MM.1S (cell line): ENCODE results near the gene RYK.

Experiments
- DNase-seq: peaks from one replicate; pipeline ENCODE4 v3.0.0-alpha.2; 2015
- H2AFZ ChIP-seq: fragments of 300-600 bp; sonication (generic); 2 replicates; pipeline ENCODE4 v1.6.0; 2016; ENCODE audit warnings: antibody characterized with exemption, low read length
- H3F3A ChIP-seq: fragments of 300-600 bp; sonication (generic); 2 replicates; pipeline ENCODE4 v1.6.1; 2016; ENCODE audit warnings: mild to moderate bottlenecking, antibody characterized with exemption, low read length, moderate library complexity, mixed read lengths; ENCODE audit not compliant: insufficient read depth
- H3K27ac ChIP-seq: fragments of 300-600 bp; sonication (generic); 2 replicates; pipeline ENCODE4 v1.5.1; 2016; ENCODE audit warnings: mild to moderate bottlenecking, low read length
- H3K27me3 ChIP-seq: fragments of 300-600 bp; sonication (generic); replicated peaks from 2 replicates; pipeline ENCODE4 v1.6.0; 2016; ENCODE audit warnings: low read length; ENCODE audit not compliant: insufficient read depth
- H3K36me3 ChIP-seq: fragments of 300-600 bp; sonication (generic); replicated peaks from 2 replicates; pipeline ENCODE4 v1.6.1; 2016; ENCODE audit warnings: mild to moderate bottlenecking, low read length, mixed read lengths; ENCODE audit not compliant: insufficient read depth
- H3K4me1 ChIP-seq: fragments of 300-600 bp; sonication (generic); 2 replicates; pipeline ENCODE4 v1.6.1; 2016; ENCODE audit warnings: low read length, mixed read lengths
- H3K4me2 ChIP-seq: fragments of 300-600 bp; sonication (generic); 2 replicates; pipeline ENCODE4 v1.6.0; 2016; ENCODE audit warnings: low read depth, low read length
- H3K4me3 ChIP-seq: fragments of 300-600 bp; sonication (generic); 2 replicates; pipeline ENCODE4 v1.5.1; 2016; ENCODE audit warnings: low read length, mixed read lengths
- H3K79me2 ChIP-seq: fragments of 300-600 bp; sonication (generic); 2 replicates; pipeline ENCODE4 v1.6.1; 2016; ENCODE audit warnings: mixed run types, low read length, mixed read lengths
- H3K9ac ChIP-seq: fragments of 300-600 bp; sonication (generic); 2 replicates; pipeline ENCODE4 v1.6.1; 2016; ENCODE audit warnings: low read length, mixed read lengths
- H3K9me2 ChIP-seq: fragments of 300-600 bp; sonication (generic); replicated peaks from 2 replicates; pipeline ENCODE4 v1.6.1; 2016; ENCODE audit warnings: mild to moderate bottlenecking, low read length, mixed read lengths; ENCODE audit not compliant: insufficient read depth
- H3K9me3 ChIP-seq: fragments of 300-600 bp; sonication (generic); replicated peaks from 2 replicates; pipeline ENCODE4 v1.6.1; 2016; ENCODE audit warnings: mild to moderate bottlenecking, low read length, mixed read lengths; ENCODE audit not compliant: insufficient read depth
- H4K20me1 ChIP-seq: fragments of 300-600 bp; sonication (generic); 2 replicates; pipeline ENCODE4 v1.6.1; 2016; ENCODE audit warnings: mild to moderate bottlenecking, low read length, moderate library complexity, mixed read lengths; ENCODE audit not compliant: insufficient read depth
- EZH2 ChIP-seq: fragments of 300-600 bp; sonication (generic); optimal IDR thresholded peaks from 2 replicates; pipeline ENCODE3; 2017; ENCODE audit warnings: low read depth, mild to moderate bottlenecking, antibody characterized with exemption, low read length, mixed read lengths
- EZH2phosphoT487 ChIP-seq: fragments of 300-600 bp; sonication (generic); IDR thresholded peaks from 2 replicates; pipeline ENCODE4 v1.6.1; 2018; ENCODE audit warnings: antibody characterized with exemption, low read length
- TF ChIP-seq, protein P1 (sequence below): fragments of 300-600 bp; sonication (generic); IDR thresholded peaks from 2 replicates; pipeline ENCODE4 v1.5.1; 2016; ENCODE audit warnings: antibody characterized with exemption, low read length, mixed read lengths

Gene RYK

GRCh38 chr3:134274571-134274970 is 23.9 kb upstream of the RYK start:
- Histone ChIP-seq H3K9me3 (no peaks in the 10 kb centered on the region), H3K79me2 (no peaks in the 10 kb centered on the region), H3K4me2 (no peak overlapping the region), H3K4me3 (no peak overlapping the region), H3F3A (no peaks in the 10 kb centered on the region), H3K27me3 (no peaks in the 10 kb centered on the region), H3K9me2 (no peaks in the 10 kb centered on the region), H3K27ac (no peak overlapping the region), H3K36me3 (no peaks in the 10 kb centered on the region), H3K9ac (no peak overlapping the region), H3K4me1 (peaks cover 5% of the 10 kb centered on the region), H4K20me1 (no peaks in the 10 kb centered on the region), H2AFZ (no peak overlapping the region)
- TF ChIP-seq EZH2phosphoT487, result no peak
- DNase-seq, result no peak

- Histone ChIP-seq H3K4me1 (peaks cover 8% of the 10 kb centered on the region), H3F3A (no peaks in the 10 kb centered on the region), H3K36me3 (no peaks in the 10 kb centered on the region), H3K4me3 (no peak overlapping the region), H4K20me1 (no peaks in the 10 kb centered on the region), H3K4me2 (no peak overlapping the region), H2AFZ (no peak overlapping the region), H3K79me2 (no peaks in the 10 kb centered on the region), H3K9ac (no peak overlapping the region), H3K27ac (no peak overlapping the region), H3K27me3 (0 out of 2 replicates have a peak, but pooled peaks cover 14% of the 10 kb centered on the region), H3K9me2 (no peaks in the 10 kb centered on the region), H3K9me3 (no peaks in the 10 kb centered on the region)
- no peak for DNase-seq
- TF ChIP-seq EZH2, result no peak
- TF ChIP-seq, protein P1, sequence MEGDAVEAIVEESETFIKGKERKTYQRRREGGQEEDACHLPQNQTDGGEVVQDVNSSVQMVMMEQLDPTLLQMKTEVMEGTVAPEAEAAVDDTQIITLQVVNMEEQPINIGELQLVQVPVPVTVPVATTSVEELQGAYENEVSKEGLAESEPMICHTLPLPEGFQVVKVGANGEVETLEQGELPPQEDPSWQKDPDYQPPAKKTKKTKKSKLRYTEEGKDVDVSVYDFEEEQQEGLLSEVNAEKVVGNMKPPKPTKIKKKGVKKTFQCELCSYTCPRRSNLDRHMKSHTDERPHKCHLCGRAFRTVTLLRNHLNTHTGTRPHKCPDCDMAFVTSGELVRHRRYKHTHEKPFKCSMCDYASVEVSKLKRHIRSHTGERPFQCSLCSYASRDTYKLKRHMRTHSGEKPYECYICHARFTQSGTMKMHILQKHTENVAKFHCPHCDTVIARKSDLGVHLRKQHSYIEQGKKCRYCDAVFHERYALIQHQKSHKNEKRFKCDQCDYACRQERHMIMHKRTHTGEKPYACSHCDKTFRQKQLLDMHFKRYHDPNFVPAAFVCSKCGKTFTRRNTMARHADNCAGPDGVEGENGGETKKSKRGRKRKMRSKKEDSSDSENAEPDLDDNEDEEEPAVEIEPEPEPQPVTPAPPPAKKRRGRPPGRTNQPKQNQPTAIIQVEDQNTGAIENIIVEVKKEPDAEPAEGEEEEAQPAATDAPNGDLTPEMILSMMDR, result no peak
- TF ChIP-seq EZH2phosphoT487, result no peak
These were observed 17.3 kb upstream of the RYK start for GRCh38 chr3:134267996-134268395.

DNA sequence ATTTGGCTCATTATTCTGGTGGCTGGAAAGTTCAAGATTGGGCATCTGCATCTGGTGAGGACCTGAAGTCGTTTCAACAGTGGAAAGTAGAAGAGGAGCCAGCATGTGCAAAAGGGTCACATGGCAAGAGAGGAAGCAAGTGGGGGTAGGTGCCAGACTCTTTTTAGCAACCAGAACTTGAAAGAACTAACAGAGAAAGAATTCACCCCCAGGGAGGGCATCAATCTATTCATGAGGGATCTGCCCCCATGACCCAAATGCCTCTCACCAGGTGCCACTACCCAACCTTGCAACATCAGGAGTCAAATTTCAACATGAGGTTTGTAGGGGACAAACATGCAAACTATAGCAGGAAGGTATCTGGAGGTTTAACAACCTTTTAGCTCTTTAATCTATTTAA is 10.3 kb upstream of the RYK start:
- H3K4me2 ChIP-seq, result no peak overlapping the region
- no peaks in the 10 kb centered on the region for H3K79me2 ChIP-seq
- DNase-seq, result peak; percentile 23
- H3K27ac ChIP-seq, result no peak overlapping the region
- H3K9me2 ChIP-seq, result no peaks in the 10 kb centered on the region
- H2AFZ ChIP-seq, result no peak overlapping the region
- no peaks in the 10 kb centered on the region for H3F3A ChIP-seq
- TF ChIP-seq, protein P1, result no peak
- TF ChIP-seq EZH2, result no peak
- no peak for TF ChIP-seq EZH2phosphoT487
- H3K27me3 ChIP-seq, result peaks cover 26% of the 10 kb centered on the region; the same call in 1 of the 2 replicates
- peaks cover 9% of the 10 kb centered on the region; the same call in 1 of the 2 replicates for H3K4me1 ChIP-seq
- no peaks in the 10 kb centered on the region for H4K20me1 ChIP-seq
- no peaks in the 10 kb centered on the region for H3K9me3 ChIP-seq
- H3K36me3 ChIP-seq, result no peaks in the 10 kb centered on the region
- H3K4me3 ChIP-seq, result no peak overlapping the region
- no peak overlapping the region for H3K9ac ChIP-seq

- Histone ChIP-seq H3F3A (no peaks in the 10 kb centered on the region), H3K4me1 (peaks cover 20% of the 10 kb centered on the region), H3K9ac (no peak overlapping the region), H3K79me2 (no peaks in the 10 kb centered on the region), H3K4me2 (no peak overlapping the region), H3K9me3 (no peaks in the 10 kb centered on the region), H3K9me2 (no peaks in the 10 kb centered on the region), H3K36me3 (no peaks in the 10 kb centered on the region), H2AFZ (no peak overlapping the region), H3K27ac (no peak overlapping the region), H4K20me1 (no peaks in the 10 kb centered on the region), H3K27me3 (peaks cover 34% of the 10 kb centered on the region), H3K4me3 (no peak overlapping the region)
- DNase-seq, result no peak
- TF ChIP-seq, protein P1, result no peak
- TF ChIP-seq EZH2 (no peak), EZH2phosphoT487 (no peak)
These were observed 8.2 kb upstream of the RYK start for GRCh38 chr3:134258761-134259347.
